HG03159 (cell line): ENCODE measurements around the gene CCDC196.
"Not testable (repeated sequence)": the region's sequence is repeated elsewhere in the genome, so short reads cannot be mapped to it uniquely, and the experiment has no call there.

Experiments
- ATAC-seq: cut with Tn5 transposase; IDR thresholded peaks from one replicate; pipeline ENCODE4 v1.9.1; 2021; ENCODE audit warnings: mild to moderate bottlenecking, moderate library complexity; ENCODE audit not compliant: unreplicated experiment

The CCDC196 gene

GRCh38 chr14:66495218-66496098, 9.3 kb downstream of the CCDC196 start:
- peak; percentile 88 for ATAC-seq

GRCh38 chr14:66496188-66496807, 10.1 kb downstream of the CCDC196 start:
- ATAC-seq: no peak

- ATAC-seq: no peak
Observed at GRCh38 chr14:66496911-66497310, 10.7 kb downstream of the CCDC196 start.

- no peak for ATAC-seq
Observed at GRCh38 chr14:66498311-66498710, 12.1 kb downstream of the CCDC196 start.

GRCh38 chr14:66501592-66501991, 15.4 kb downstream of the CCDC196 start:
- no peak for ATAC-seq

- ATAC-seq: not testable (repeated sequence)
Observed at GRCh38 chr14:66502836-66503235, 16.7 kb downstream of the CCDC196 start.

- no peak for ATAC-seq
Observed at GRCh38 chr14:66503532-66503931, 17.4 kb downstream of the CCDC196 start.

- ATAC-seq: peak; percentile 16
Observed at GRCh38 chr14:66507181-66507721, 21.1 kb downstream of the CCDC196 start.

- peak; percentile 83 for ATAC-seq
Observed at GRCh38 chr14:66507722-66508546, 21.8 kb downstream of the CCDC196 start, which contains the start of gene GPHN. Gene GPHN, plus strand, starts transcription at chr14:66508147.

- no peak for ATAC-seq
Observed at GRCh38 chr14:66508547-66508845, 22.3 kb downstream of the CCDC196 start.

GRCh38 chr14:66508846-66509621, 22.9 kb downstream of the CCDC196 start:
- peak; percentile 18 for ATAC-seq

- ATAC-seq: no peak
Observed at GRCh38 chr14:66509874-66510273, 23.7 kb downstream of the CCDC196 start.

GRCh38 chr14:66511849-66512248, 25.7 kb downstream of the CCDC196 start:
- ATAC-seq: no peak

GRCh38 chr14:66514213-66514612, 28.0 kb downstream of the CCDC196 start:
- ATAC-seq: no peak

- no peak for ATAC-seq
Observed at GRCh38 chr14:66530526-66530925, 44.4 kb downstream of the CCDC196 start.

- ATAC-seq: no peak
Observed at GRCh38 chr14:66539034-66539433, 52.9 kb downstream of the CCDC196 start.

- ATAC-seq: no peak
Observed at GRCh38 chr14:66540038-66540437, 53.9 kb downstream of the CCDC196 start.

GRCh38 chr14:66541627-66542026, 55.5 kb downstream of the CCDC196 start:
- no peak for ATAC-seq

- no peak for ATAC-seq
Observed at GRCh38 chr14:66543996-66544395, 57.8 kb downstream of the CCDC196 start.

- not testable (repeated sequence) for ATAC-seq
Observed at GRCh38 chr14:66545191-66545590, 59.0 kb downstream of the CCDC196 start.
